HG02885 (cell line): ENCODE results near the gene GCHFR.

ENCODE experiments used
- ATAC-seq: cut with Tn5 transposase; IDR thresholded peaks from one replicate; pipeline ENCODE4 v1.9.1; 2021; ENCODE audit warnings: mild to moderate bottlenecking; ENCODE audit not compliant: unreplicated experiment, poor library complexity

The GCHFR gene

GRCh38 chr15:40807888-40808461 is 44.1 kb downstream of the GCHFR start:
- ATAC-seq = no peak

GRCh38 chr15:40808861-40809450 is 45.1 kb downstream of the GCHFR start:
- no peak for ATAC-seq

DNA sequence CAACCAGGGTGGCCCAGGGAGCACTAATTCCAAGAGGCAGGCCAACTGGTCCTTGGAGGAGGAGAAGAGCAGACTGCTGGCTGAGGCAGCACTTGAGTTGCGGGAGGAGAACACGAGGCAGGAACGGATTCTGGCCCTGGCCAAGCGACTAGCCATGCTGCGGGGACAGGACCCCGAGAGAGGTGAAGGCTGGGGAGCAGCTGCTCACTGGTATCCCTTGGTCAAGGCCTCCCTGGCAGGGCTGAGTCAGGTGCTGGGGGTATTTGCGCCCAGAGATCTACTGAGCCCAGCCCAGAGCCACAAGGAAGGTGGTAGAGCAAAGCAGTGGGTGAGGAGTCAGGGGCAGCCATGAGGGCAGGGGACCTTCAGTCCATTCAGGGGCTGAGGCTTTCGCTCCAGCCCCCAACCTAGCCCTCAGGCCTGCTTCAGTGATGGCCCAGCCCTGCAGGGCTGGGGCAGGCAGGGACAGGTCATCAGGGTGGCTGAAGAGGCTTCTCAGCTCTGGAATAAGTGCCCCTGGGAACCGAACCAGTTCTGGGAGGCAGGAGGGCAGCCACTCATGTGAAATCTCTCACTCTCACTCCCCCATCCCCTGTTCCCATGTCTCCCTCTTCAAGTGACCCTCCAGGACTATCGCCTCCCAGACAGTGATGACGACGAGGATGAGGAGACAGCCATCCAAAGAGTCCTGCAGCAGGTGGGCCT is 49.0 kb downstream of the GCHFR start:
- ATAC-seq = no peak

- no peak for ATAC-seq
Observed at GRCh38 chr15:40815042-40815698, 51.3 kb downstream of the GCHFR start.
